GM19023 (cell line): ENCODE measurements around the gene CC2D1A.
"Not testable (repeated sequence)": the region's sequence is repeated elsewhere in the genome, so short reads cannot be mapped to it uniquely, and the experiment has no call there.

Experiments used
- ATAC-seq: cut with Tn5 transposase; IDR thresholded peaks from one replicate; pipeline ENCODE4 v1.9.1; 2021; ENCODE audit warnings: mild to moderate bottlenecking, moderate library complexity; ENCODE audit not compliant: unreplicated experiment

Gene CC2D1A

DNA sequence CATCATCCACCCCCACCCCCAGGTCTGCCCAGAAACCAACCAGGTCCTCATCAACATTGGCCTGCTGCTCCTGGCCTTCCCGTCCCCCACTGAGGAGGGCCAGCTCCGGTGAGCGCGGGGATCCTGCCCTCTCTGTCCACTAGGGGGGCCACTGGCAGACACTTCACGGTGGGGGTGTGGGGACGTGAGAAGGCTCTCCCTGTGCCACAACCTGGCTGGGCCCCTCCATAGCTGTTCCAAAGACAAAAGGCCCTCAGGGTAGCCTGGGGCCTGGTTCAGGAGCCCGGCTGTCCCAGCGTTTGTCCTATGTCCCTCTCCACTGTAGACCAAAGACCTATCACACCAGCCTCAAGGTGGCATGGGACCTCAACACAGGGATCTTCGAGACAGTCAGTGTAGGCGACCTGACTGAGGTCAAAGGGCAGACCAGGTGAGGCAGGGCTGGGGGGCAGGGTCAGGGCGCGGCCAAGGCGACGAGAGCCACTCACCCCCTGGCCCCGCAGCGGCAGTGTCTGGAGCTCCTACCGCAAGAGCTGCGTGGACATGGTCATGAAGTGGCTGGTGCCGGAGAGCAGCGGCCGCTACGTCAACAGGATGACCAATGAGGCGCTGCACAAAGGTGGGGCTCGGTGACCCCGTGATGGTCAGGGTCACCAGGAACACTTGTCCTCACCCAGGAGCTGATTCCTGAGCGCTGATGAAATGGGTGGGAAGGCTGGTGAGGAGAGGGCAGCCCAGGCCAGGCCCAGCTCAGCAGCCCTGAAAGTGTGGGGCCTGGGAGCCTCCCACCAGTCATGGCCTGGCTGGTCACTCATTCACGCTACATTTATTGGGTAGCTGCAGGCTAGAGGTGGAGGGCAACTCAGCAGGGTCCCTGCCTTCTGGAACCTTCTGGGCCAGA is 54.2 kb downstream of the CC2D1A start:
- no peak for ATAC-seq

DNA sequence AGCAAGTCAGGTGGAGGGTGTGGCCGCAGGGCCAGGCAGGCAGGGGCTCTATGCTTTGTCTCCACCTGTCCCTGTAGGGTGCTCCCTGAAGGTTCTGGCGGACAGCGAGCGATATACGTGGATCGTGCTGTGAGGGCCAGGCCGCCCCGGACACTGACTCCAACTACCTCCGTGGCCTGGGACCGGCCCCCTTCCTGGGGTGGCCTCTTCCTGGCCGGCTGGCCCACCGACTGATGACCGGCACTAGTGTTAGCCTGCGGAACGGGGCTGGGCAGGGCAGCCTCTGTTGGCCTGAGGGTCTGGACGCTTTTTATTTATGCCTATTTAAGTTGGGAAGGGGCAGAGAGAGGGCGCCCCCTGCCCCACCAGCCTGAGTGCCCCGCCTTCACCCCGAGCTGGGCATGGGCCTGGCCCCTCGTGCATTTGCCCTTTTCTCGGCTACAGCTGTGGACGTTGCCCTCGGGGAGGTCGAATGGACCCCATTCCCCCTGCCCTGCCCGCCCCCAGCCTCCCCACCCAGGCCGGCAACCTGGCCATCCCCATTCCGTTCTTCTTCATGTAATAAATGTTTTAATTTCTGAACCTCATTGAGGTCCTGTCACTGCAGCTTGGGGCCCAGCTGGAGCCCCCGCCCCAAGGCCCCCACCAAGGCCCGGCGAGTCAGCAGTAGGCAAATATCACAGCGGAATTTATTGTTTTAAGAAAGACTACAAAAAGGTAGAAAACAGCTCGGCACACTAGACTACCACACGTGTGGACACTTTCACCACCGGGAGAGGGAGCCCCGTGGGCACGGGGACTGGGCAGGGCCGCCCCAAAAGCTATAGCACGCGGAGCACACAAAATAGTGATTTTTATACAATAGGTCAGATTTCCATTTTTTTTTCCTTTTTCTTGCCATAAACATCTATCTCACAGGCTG is 55.1 kb downstream of the CC2D1A start:
- no peak for ATAC-seq

DNA sequence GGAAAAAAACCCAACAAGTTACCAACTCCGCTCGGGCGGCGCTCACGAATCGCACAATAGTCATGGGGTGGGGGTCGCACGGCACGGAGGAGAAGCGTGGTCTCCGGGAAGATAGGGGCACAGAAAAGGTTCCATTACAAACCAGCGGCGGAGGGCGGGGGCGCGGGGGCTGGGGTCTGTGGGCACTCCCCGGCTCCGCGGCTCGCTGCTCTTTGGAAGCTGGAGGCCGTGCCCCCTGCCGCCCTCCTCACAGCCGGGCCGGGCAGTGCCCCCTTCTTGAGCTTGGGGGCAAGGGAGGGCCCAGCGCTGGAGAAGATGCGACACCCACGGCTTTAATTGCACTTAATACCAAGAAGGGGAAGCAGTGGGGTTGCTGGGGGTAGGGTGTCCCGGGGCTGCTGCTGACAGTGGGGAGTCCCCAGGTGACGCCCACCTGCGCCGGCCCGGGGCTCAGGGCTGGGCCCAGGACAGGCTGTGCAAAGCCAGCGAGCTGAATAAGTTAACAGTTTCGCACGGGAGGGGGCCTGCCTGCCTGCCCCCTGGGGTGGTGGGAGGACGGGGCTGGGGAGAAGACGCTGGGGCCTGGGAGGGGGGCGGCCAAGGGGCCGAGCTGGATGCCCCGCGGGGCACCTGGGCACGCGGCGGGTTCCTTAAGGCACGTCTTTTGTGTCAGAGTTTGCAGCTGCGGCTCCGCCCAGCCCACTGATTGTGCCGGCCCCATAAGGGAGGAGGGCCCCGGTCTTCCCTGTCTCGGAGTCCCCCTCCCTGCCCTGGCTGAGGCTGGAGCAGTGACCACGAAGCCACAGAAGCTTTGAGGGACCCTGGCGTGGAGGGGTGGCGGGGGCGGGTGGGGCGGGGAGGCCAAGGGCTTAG is 56.1 kb downstream of the CC2D1A start:
- no peak for ATAC-seq

GRCh38 chr19:13962699-13963602 is 57.0 kb downstream of the CC2D1A start:
- no peak for ATAC-seq

- ATAC-seq: no peak
These were observed 57.7 kb downstream of the CC2D1A start for GRCh38 chr19:13963603-13964105.

GRCh38 chr19:13964776-13965175 is 58.8 kb downstream of the CC2D1A start:
- ATAC-seq: no peak

DNA sequence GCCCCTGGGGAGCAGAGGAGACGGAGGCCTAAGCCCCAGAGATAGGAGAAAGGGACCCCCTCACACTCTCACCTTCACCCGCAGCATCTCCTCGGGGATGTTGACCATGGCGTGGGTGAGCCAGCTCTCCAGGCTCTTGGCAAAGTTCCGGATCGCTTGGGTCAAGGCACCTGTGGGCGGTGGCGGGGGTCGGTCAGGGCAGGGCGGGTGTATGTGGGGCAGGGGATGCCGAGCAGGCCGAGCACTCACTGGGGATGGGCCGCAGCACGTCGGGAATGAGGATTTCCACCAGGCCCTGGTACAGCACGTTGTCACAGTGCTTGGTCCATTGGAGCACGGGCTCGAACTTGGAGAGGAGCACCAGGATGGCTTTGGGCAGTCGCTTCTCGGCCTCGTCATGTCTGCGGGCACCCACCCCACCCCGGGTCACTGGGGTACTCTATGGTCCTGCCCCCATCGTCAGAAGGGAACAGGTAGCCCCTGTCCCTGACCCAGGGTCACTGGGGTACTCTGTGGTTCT is 59.4 kb downstream of the CC2D1A start:
- no peak for ATAC-seq

DNA sequence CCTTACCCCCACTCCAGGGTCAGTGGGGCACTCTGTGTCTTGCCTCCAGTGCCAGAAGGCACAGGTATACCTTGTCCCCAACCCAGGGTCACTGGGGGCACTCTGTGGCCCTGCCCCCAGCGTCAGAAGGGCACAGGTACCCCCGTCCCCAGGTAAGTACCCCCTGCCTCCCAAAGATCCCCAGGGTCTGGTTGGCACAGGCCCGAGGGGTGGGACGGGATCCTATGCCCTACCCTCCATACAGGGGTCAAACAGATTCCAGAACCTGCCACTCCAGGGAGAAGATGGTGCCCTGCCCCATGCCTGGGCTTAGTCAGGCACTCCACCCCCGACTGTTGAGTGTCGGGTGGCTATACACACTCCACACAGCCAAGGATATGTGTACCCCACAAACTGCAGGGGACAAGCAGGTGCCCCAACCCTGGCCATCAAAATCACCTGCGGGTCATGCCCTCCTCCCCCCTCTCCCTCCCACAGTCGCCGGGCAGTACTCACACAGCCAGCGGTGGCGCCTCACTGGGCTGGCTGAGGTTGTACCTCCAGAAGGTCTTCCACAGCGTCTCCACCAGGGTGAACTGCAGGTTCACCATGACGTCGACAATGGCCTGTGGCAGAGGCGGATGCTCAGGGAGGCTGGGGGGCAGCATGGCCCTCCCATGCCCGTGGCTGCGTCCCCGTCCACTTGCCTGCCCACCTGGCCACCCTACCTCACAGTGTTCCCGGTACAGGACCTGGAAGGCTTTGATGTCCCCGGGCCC is 60.1 kb downstream of the CC2D1A start:
- ATAC-seq: no peak

GRCh38 chr19:13966684-13967128 is 60.7 kb downstream of the CC2D1A start:
- no peak for ATAC-seq

GRCh38 chr19:13967206-13967605 is 61.2 kb downstream of the CC2D1A start:
- ATAC-seq: not testable (repeated sequence)

DNA sequence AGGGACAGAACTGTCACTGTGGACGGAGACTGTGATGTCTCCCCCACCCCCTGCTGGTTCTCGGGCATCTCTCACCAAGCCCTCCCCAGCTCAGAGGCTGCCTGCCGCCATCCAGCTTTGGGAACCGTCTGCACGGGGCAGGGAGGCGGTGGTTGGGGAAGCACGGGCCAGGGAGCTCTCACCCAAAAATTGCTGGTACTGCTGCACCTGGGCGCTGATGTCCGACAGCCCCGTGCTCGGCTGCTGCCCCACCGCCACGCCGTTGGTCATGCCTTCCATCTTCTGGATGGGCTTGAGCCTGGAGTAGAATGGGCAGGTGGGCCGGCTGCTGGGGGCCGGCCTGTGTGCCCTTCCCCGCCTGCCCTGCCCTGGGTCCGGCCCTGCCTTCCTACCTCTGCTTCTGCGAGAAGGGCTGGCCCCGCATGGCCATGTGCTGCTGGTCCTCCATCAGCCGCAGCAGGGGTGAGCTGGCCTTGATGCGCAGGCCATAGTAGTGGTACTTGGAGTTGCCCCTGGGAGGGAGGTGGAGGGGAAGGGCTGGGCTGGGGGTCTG is 62.5 kb downstream of the CC2D1A start:
- no peak for ATAC-seq

DNA sequence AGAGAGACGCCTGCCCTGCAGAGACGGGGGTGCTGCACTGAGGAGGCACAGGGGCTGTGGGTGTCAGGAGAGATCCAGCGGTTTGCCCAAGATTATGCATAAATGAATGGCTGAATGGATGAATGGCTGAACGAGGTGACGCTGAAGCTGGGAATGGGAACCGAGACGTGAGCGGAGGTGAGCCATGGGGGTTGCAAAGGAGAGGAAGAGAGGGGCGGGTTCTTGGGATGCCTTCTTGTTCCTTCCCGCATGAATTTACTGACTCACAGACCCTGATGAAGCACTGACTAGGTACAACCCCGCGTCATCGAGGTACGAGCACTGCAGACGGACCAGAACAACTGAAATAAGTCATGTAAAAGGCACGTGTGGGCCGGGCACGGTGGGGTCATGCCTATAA is 63.0 kb downstream of the CC2D1A start:
- no peak for ATAC-seq

GRCh38 chr19:13969897-13970296 is 63.9 kb downstream of the CC2D1A start:
- no peak for ATAC-seq

- not testable (repeated sequence) for ATAC-seq
These were observed 65.9 kb downstream of the CC2D1A start for GRCh38 chr19:13971868-13972267.

DNA sequence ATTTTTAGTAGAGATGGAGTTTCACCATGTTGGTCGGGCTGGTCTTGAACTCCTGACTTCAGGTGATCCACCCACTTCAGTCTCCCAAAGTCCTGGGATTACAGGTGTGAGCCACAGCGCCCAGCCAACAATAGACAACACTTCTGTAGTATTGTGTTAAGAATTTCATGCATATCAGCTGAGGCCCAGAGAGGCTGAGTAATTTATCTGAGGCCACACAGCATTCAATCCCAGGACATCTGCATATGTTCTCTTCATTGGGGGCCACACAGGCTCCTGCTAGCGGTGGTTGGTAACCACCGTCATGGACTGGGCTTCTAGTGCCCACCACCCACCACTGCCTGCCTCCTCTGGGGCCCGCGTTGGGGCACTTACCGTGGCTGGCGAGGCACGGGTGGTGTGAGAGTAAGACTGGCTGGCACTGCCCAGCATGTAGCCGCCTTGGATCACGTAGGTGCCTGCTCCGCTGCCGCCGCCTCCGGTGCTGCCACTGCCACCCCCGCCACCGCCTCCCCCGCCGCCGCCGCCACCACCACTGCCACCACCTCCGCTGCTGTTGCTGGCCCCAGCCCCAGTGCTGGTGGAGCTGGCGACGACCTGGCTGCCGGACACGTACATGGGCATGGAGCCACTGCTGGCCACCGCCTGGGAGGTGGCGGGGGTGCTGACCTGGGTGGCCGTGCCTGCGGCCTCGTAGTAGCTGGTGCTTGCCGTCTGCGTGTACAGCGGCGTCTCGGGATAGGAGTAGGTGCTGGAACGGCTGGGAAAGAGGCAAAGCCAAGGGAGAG is 66.6 kb downstream of the CC2D1A start:
- no peak for ATAC-seq

GRCh38 chr19:13973479-13973878 is 67.5 kb downstream of the CC2D1A start:
- not testable (repeated sequence) for ATAC-seq

DNA sequence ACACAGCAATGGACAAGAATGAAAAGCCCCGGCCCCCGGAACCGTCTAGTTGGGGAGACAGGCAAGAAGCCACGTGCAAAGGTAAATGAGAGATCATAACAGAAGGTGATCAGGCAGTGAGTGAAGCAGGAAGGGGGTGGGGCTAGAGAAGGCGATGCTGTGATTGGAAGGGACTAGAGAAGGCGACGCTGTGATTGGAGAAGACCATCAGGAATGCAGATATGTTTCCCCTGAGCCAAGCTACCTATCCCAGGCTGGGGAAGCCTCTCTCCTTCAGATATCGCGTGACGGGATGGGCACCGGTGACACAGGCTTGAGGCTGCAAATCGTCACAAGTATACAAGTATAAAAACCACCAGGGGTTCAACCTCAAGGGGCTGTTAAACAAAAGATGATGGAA is 68.1 kb downstream of the CC2D1A start:
- ATAC-seq: no peak
